ENCODE results near the gene SKA1.
A peak's percentile ranks its signal among the peaks of the same experiment; 100 is the strongest.
"Not testable (repeated sequence)": the region's sequence is repeated elsewhere in the genome, so short reads cannot be mapped to it uniquely, and the experiment has no call there.

DNA sequence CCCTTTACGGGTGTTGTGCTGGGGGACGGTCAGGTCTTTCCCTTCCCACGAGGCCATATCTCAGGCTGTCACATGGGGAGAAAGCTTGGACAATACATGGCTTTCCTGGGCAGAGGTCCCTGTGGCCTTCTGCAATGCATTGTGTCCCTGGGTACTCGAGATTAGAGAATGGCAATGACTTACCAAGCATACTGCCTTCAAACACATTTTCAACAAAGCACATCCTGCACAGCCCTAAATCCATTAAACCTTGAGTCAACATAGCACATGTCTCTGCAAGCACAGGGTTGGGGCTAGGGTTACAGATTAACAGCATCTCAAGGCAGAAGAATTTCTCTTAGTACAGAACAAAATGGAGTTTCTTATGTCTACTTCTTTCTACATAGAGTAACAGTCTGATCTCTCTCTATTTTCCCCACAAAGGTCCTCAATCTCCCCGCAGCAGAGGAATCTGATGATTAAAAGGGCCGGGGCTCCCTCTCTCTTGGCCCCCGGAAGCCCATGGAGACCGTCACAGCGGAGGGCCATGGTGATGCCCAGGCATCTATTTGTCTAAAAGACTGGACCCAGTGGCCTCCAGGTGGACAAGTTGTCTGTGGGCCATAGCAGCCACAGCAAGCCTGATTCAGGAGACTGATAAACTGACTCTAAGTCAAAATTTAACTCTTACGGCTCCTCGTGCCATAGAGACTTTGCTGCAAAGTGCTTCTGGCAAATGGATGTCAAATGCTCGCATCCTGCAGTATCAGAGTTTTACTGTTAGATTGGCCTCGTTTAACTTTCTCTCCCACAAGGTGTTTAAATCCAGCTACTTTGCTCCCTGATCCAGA is 30.1 kb downstream of the SKA1 start:
- TF ChIP-seq, protein P1, sequence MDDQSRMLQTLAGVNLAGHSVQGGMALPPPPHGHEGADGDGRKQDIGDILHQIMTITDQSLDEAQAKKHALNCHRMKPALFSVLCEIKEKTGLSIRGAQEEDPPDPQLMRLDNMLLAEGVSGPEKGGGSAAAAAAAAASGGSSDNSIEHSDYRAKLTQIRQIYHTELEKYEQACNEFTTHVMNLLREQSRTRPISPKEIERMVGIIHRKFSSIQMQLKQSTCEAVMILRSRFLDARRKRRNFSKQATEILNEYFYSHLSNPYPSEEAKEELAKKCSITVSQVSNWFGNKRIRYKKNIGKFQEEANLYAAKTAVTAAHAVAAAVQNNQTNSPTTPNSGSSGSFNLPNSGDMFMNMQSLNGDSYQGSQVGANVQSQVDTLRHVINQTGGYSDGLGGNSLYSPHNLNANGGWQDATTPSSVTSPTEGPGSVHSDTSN (CRISPR knock-in tag; IDR thresholded peaks at IDR 0.05; ENCODE audit: borderline replicate concordance) = not testable (repeated sequence)
- TF ChIP-seq, protein P2, sequence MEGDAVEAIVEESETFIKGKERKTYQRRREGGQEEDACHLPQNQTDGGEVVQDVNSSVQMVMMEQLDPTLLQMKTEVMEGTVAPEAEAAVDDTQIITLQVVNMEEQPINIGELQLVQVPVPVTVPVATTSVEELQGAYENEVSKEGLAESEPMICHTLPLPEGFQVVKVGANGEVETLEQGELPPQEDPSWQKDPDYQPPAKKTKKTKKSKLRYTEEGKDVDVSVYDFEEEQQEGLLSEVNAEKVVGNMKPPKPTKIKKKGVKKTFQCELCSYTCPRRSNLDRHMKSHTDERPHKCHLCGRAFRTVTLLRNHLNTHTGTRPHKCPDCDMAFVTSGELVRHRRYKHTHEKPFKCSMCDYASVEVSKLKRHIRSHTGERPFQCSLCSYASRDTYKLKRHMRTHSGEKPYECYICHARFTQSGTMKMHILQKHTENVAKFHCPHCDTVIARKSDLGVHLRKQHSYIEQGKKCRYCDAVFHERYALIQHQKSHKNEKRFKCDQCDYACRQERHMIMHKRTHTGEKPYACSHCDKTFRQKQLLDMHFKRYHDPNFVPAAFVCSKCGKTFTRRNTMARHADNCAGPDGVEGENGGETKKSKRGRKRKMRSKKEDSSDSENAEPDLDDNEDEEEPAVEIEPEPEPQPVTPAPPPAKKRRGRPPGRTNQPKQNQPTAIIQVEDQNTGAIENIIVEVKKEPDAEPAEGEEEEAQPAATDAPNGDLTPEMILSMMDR (CRISPR knock-in tag; IDR thresholded peaks at IDR 0.05) = not testable (repeated sequence)
- not testable (repeated sequence) for TF ChIP-seq CEBPB (IDR thresholded peaks at IDR 0.05; ENCODE audit: borderline replicate concordance, low read depth, low read length); AGO1 (IDR thresholded peaks at IDR 0.05; ENCODE audit: low read depth, low read length, poor library complexity, severe bottlenecking); ZSCAN22 (CRISPR knock-in tag; IDR thresholded peaks at IDR 0.05); SP4 (CRISPR knock-in tag; IDR thresholded peaks at IDR 0.05)
- 0 out of 2 replicates have a peak, but pooled peaks have one; percentile 36 for TF ChIP-seq ZSCAN29 (CRISPR knock-in tag; conservative IDR thresholded peaks at IDR 0.05)
